Natural killer cell treated with Interleukin-12 subunit alpha and Interleukin-12 subunit beta and Interleukin-15 and Interleukin-18, amount 100 ng/mL, for 72 hours (primary cell): ENCODE data around the gene RPS6KC1. TPM values are rescaled to one million over a fixed set of nuclear protein-coding genes. Genes with fewer than 3 reads are reported as not detected.

Source experiments
- ATAC-seq, 2 donors: fragments of 150-1000 bp; cut with Tn5 transposase in 1 of 2; sonication (Bioruptor Pico), chemical (Tn5 transposase) in 1 of 2; 2 replicates each; pipeline ENCODE4 v1.10.0; 2021
- DNase-seq: peaks from one replicate; pipeline ENCODE4 v3.0.0; 2022; ENCODE audit warnings: low spot score
- H3K27ac Mint-ChIP-seq, 2 donors: 1 replicate in 1 of 2; 2 replicates in 1 of 2; pipeline ENCODE4 v1.8.0; 2022; ENCODE audit warnings: mixed read lengths in 2 of 2, mild to moderate bottlenecking in 1 of 2, moderate library complexity in 1 of 2
- H3K27me3 Mint-ChIP-seq, 2 donors: 1 replicate in 1 of 2; 2 replicates in 1 of 2; pipeline ENCODE4 v1.8.0; 2022; ENCODE audit warnings: mixed read lengths in 2 of 2
- H3K36me3 Mint-ChIP-seq: one replicate; pipeline ENCODE4 v1.8.0; 2022; ENCODE audit warnings: mixed read lengths
- H3K4me1 Mint-ChIP-seq, 2 donors: 1 replicate in 1 of 2; 2 replicates in 1 of 2; pipeline ENCODE4 v1.8.0; 2022; ENCODE audit warnings: low read depth in 2 of 2, mixed read lengths in 2 of 2, mild to moderate bottlenecking in 1 of 2
- H3K4me3 Mint-ChIP-seq: one replicate; pipeline ENCODE4 v1.8.0; 2022; ENCODE audit warnings: mixed read lengths
- H3K9me3 Mint-ChIP-seq: 2 replicates; pipeline ENCODE4 v1.8.0; 2022; ENCODE audit warnings: mixed read lengths
- total RNA-seq, 2 donors: library from RNA; stranded (reverse); gene quantifications; one replicate each; pipeline ENCODE4 v1.2.3, GENCODE V29; 2022

RPS6KC1 gene
- total RNA-seq, 2 donors from 2014 or later: 14.5 to 17.6 TPM

DNA sequence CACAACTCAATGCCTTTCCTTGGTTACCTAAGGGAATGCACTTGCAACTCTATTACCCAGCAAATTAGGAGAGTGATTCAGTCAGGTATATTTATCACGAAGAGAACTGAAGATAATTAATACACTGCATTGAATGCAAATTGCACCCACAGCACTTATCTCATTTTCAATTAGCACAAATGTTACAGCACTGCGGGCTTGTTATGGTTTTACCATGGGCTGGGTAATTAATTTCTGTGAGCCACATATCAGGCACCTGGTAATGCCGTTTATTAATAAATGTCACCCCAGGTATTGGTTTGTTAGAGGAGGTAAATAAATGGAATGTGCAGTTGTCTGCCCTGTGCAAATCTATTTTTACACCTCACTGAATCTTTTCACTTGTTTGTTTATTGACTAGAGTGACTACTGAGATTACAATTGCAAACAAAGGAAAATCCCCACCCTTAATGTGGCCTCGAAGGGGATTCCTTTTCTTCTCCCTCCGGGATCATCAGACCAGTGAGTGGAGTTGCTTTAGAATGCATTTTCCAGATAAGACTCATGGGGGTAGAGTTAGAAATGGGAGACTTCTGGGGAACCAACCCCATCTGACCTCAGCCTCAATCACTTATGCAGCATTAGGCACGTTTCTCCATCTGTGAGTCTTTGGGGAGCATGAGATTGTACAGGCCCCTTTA is 269.3 kb downstream of the RPS6KC1 start:
- Mint-ChIP-seq H3K27me3 (peaks cover 6 to 9% of the 10 kb centered on the region in 2 donors), H3K27ac (no peak overlapping the region), H3K36me3 (no peaks in the 10 kb centered on the region)

More for the DNA sequence above, 269.3 kb downstream of the RPS6KC1 start:
- no peak overlapping the region for H3K4me3 Mint-ChIP-seq
- DNase-seq: no peak
- H3K4me1 Mint-ChIP-seq: no peaks in the 10 kb centered on the region
- H3K9me3 Mint-ChIP-seq: no peaks in the 10 kb centered on the region
- no peak for ATAC-seq

Other genes with a start within 250 kb of the RPS6KC1 start
- gene SPATA45, start 203.6 kb upstream of the RPS6KC1 start, total RNA-seq: under 1 TPM in 1 of 2 donors, not detected in 1; 0.86 TPM
- gene FLVCR1, start 193.0 kb upstream of the RPS6KC1 start, total RNA-seq: 10 to 100 TPM; 15.6 to 22.1 TPM
- gene VASH2, start 100.7 kb upstream of the RPS6KC1 start, total RNA-seq: under 1 TPM in 1 of 2 donors, not detected in 1; 0.81 TPM
- 10 to 100 TPM; 40.0 to 58.4 TPM for gene ANGEL2, start 35.4 kb upstream of the RPS6KC1 start, total RNA-seq